Myocyte (in vitro differentiated cells): Measurements from ENCODE around the gene NDUFAF7. TPM values are rescaled to one million over a fixed set of nuclear protein-coding genes. Genes with fewer than 3 reads are reported as not detected.
A peak's percentile ranks its signal among the peaks of the same experiment; 100 is the strongest.
"Not testable (repeated sequence)": the region's sequence is repeated elsewhere in the genome, so short reads cannot be mapped to it uniquely, and the experiment has no call there.

Experiments used
- DNase-seq: peaks from one replicate; pipeline ENCODE4 v3.0.0-alpha.2; 2012; ENCODE audit warnings: low read depth
- total RNA-seq: library from RNA; depleted of rRNA; stranded (reverse); fragments of >200 nt; gene quantifications from 2 replicates; pipeline ENCODE4 v1.2.3, GENCODE V29; 2014

Gene NDUFAF7
- total RNA-seq, 1 donor from 2014 or later = 15.2 TPM

- no peak for DNase-seq
Observed at GRCh38 chr2:37281916-37282315, 50.5 kb downstream of the NDUFAF7 start.

- no peak for DNase-seq
Observed at GRCh38 chr2:37282746-37283145, 51.3 kb downstream of the NDUFAF7 start.

- peak; percentile 61 for DNase-seq
Observed at GRCh38 chr2:37283207-37283606, 51.7 kb downstream of the NDUFAF7 start.

- DNase-seq = no peak
Observed at GRCh38 chr2:37284381-37284780, 52.9 kb downstream of the NDUFAF7 start.

- peak; percentile 15 for DNase-seq
Observed at GRCh38 chr2:37287966-37288365, 56.5 kb downstream of the NDUFAF7 start.

GRCh38 chr2:37291680-37292079 lies 60.2 kb downstream of the NDUFAF7 start:
- DNase-seq = no peak

GRCh38 chr2:37294858-37295257 lies 63.4 kb downstream of the NDUFAF7 start:
- DNase-seq = not testable (repeated sequence)

- no peak for DNase-seq
Observed at GRCh38 chr2:37295469-37296073, 64.1 kb downstream of the NDUFAF7 start.

GRCh38 chr2:37297632-37298031 lies 66.2 kb downstream of the NDUFAF7 start:
- no peak for DNase-seq

Other genes with a start within 250 kb of the NDUFAF7 start
- gene HEATR5B, start 147.3 kb upstream of the NDUFAF7 start, total RNA-seq = 11.2 and 14.7 TPM in 2 replicates
- 8.6 and 8.8 TPM in 2 replicates for gene GPATCH11, start 147.1 kb upstream of the NDUFAF7 start, total RNA-seq
- gene EIF2AK2, start 74.7 kb upstream of the NDUFAF7 start, total RNA-seq = 26.6 and 31.1 TPM in 2 replicates
- gene SULT6B1, start 43.0 kb upstream of the NDUFAF7 start, total RNA-seq = not detected in 2 replicates
- gene CEBPZOS, start 35.2 kb upstream of the NDUFAF7 start, total RNA-seq = 25.7 and 27.7 TPM in 2 replicates
- gene CEBPZ, start 62 bp upstream of the NDUFAF7 start, total RNA-seq = 32.9 and 33.2 TPM in 2 replicates
- gene PRKD3, start 93.2 kb downstream of the NDUFAF7 start, total RNA-seq = 19.6 and 24.2 TPM in 2 replicates
- gene QPCT, start 113.0 kb downstream of the NDUFAF7 start, total RNA-seq = 0.24 TPM in 1 of 2 replicates, not detected in the other